Naive thymus-derived CD8-positive, alpha-beta T cell (primary cell): Measurements from ENCODE around the gene SMARCA4. TPM values are rescaled to one million over a fixed set of nuclear protein-coding genes. Genes with fewer than 3 reads are reported as not detected.

Experiments used
- ATAC-seq, 2 donors: fragments of 150-1000 bp; cut with Tn5 transposase in 1 of 2; sonication (Bioruptor Pico), chemical (Tn5 transposase) in 1 of 2; 1 replicate in 1 of 2; 2 replicates in 1 of 2; pipeline ENCODE4 v1.10.0; 2021; ENCODE audit warnings: mild to moderate bottlenecking in 2 of 2, moderate library complexity in 2 of 2
- POLR2A ChIA-PET: fragments of 350-600 bp; sonication (Branson Sonifier 250); formaldehyde crosslinking; loops from one replicate; lab custom pipeline; 2021; ENCODE audit warnings: antibody characterized with exemption; lab: Charles Lee
- DNase-seq, 10 donors: peaks; one replicate each; pipeline versions ENCODE4 v3.0.0 to v3.0.0-alpha.2; 2020 to 2022
- H3K27ac Mint-ChIP-seq, 10 donors: one replicate each; pipeline ENCODE4 v1.8.0; 2020 to 2022; ENCODE audit warnings: mild to moderate bottlenecking in 10 of 10, mixed read lengths in 10 of 10, moderate library complexity in 4 of 10, inconsistent platforms in 1 of 10
- H3K27me3 Mint-ChIP-seq, 5 donors: one replicate each; pipeline ENCODE4 v1.8.0; 2021 to 2022; ENCODE audit warnings: mixed read lengths in 5 of 5
- H3K36me3 Mint-ChIP-seq, 3 donors: one replicate each; pipeline ENCODE4 v1.8.0; 2020 to 2022; ENCODE audit warnings: mixed read lengths in 3 of 3, mild to moderate bottlenecking in 2 of 3, inconsistent platforms in 1 of 3
- H3K4me1 Mint-ChIP-seq, 4 donors: one replicate each; pipeline ENCODE4 v1.8.0; 2021 to 2022; ENCODE audit warnings: mixed read lengths in 4 of 4
- H3K4me3 Mint-ChIP-seq, 10 donors: one replicate each; pipeline ENCODE4 v1.8.0; 2020 to 2022; ENCODE audit warnings: mild to moderate bottlenecking in 10 of 10, mixed read lengths in 10 of 10, moderate library complexity in 6 of 10, inconsistent platforms in 1 of 10
- H3K9me3 Mint-ChIP-seq, 9 donors: one replicate each; pipeline ENCODE4 v1.8.0; 2020 to 2022; ENCODE audit warnings: mixed read lengths in 9 of 9, mild to moderate bottlenecking in 3 of 9, inconsistent platforms in 1 of 9, moderate library complexity in 1 of 9
- polyA plus RNA-seq, 3 donors: library from polyadenylated mRNA; unstranded; fragments of 300-500 nt; fragmentation: Illumina TruSeq; gene quantifications; one replicate each; pipeline ENCODE4 v1.2.3, GENCODE V29; 2021
- total RNA-seq, 8 experiments: library from RNA in 2 of 8; stranded (reverse) in 2 of 8; gene quantifications; one replicate each; pipeline ENCODE4 v1.2.3 and lab custom pipeline; 2021 to 2026

SMARCA4 gene
- total and polyA plus RNA-seq, 5 experiments from 2014 or later, result 6.0 to 108 (median 29.5) TPM

- Mint-ChIP-seq H3K9me3 (no peaks in the 10 kb centered on the region), H3K27ac (no peak overlapping the region), H3K36me3 (peaks cover 0 to 50% (median 2%) of the 10 kb centered on the region in 3 donors), H3K4me1 (peaks cover 0 to 5% (median 1%) of the 10 kb centered on the region in 4 donors), H3K4me3 (no peak overlapping the region), H3K27me3 (no peaks in the 10 kb centered on the region)
- ATAC-seq (no peak), DNase-seq (no peak)
- POLR2A ChIA-PET, result interaction anchor here (0.6 kb wide), 1 partner anchor 11 kb away, joined by 5 read pairs; no protein-coding TSS in a partner anchor
Measured at GRCh38 chr19:10921199-10921909, 39.5 kb upstream of the SMARCA4 start.

GRCh38 chr19:10921910-10922637 is 38.8 kb upstream of the SMARCA4 start:
- Mint-ChIP-seq H3K36me3 (peaks cover 0 to 48% (median 2%) of the 10 kb centered on the region in 3 donors), H3K9me3 (no peaks in the 10 kb centered on the region), H3K27me3 (no peaks in the 10 kb centered on the region), H3K4me3 (no peak overlapping the region), H3K27ac (no peak overlapping the region), H3K4me1 (peaks cover under 1 to 5% (median 2%) of the 10 kb centered on the region in 4 donors)
- ATAC-seq, result no peak
- POLR2A ChIA-PET, result interaction anchor here (0.6 kb wide), 1 partner anchor 10 kb away, joined by 5 read pairs; no protein-coding TSS in a partner anchor
- no peak for DNase-seq

GRCh38 chr19:10922638-10923014 is 38.2 kb upstream of the SMARCA4 start:
- POLR2A ChIA-PET, result no interaction called here
- no peak overlapping the region for H3K4me3 Mint-ChIP-seq
- no peaks in the 10 kb centered on the region for H3K9me3 Mint-ChIP-seq
- H3K27ac Mint-ChIP-seq, result no peak overlapping the region
- peaks cover 6 to 9% (median 7%) of the 10 kb centered on the region in 4 donors for H3K4me1 Mint-ChIP-seq
- ATAC-seq (no peak), DNase-seq (no peak)
- H3K36me3 Mint-ChIP-seq, result peaks cover 0 to 48% (median 2%) of the 10 kb centered on the region in 3 donors
- H3K27me3 Mint-ChIP-seq, result no peaks in the 10 kb centered on the region

- peaks cover 0 to 48% (median under 1%) of the 10 kb centered on the region in 3 donors for H3K36me3 Mint-ChIP-seq
- no peak for ATAC-seq
Measured at GRCh38 chr19:10923260-10924112, 37.3 kb upstream of the SMARCA4 start.

GRCh38 chr19:10924597-10924996 is 36.2 kb upstream of the SMARCA4 start:
- peak overlapping the region in 2 of 10 donors; percentile 22 to 56 for H3K27ac Mint-ChIP-seq
- H3K36me3 Mint-ChIP-seq, result peaks cover 0 to 39% (median 0%) of the 10 kb centered on the region in 3 donors
- no peaks in the 10 kb centered on the region for H3K27me3 Mint-ChIP-seq
- ATAC-seq (no peak), DNase-seq (no peak)
- peak overlapping the region in 1 of 10 donors; percentile 54 for H3K4me3 Mint-ChIP-seq
- H3K4me1 Mint-ChIP-seq, result peaks cover 15 to 17% (median 16%) of the 10 kb centered on the region in 4 donors
- POLR2A ChIA-PET, result no interaction called here
- no peaks in the 10 kb centered on the region for H3K9me3 Mint-ChIP-seq

More at GRCh38 chr19:10923260-10924112, 37.3 kb upstream of the SMARCA4 start:
- POLR2A ChIA-PET, result no interaction called here
- Mint-ChIP-seq H3K4me3 (peak overlapping the region in 1 of 10 donors; percentile 29), H3K27me3 (no peaks in the 10 kb centered on the region), H3K4me1 (peaks cover 11 to 14% (median 12%) of the 10 kb centered on the region in 4 donors), H3K9me3 (no peaks in the 10 kb centered on the region), H3K27ac (no peak overlapping the region)
- DNase-seq, result no peak

GRCh38 chr19:10927730-10928562 is 32.9 kb upstream of the SMARCA4 start:
- Mint-ChIP-seq H3K36me3 (peaks cover 0 to 38% (median 2%) of the 10 kb centered on the region in 3 donors), H3K4me1 (peaks cover 16 to 38% (median 28%) of the 10 kb centered on the region in 4 donors), H3K27ac (peak overlapping the region; percentile 83 to 95 (median 92)), H3K4me3 (peak overlapping the region; percentile 89 to 97 (median 92)), H3K27me3 (no peaks in the 10 kb centered on the region), H3K9me3 (no peaks in the 10 kb centered on the region)
- peak in 1 of 2 donors; percentile 7 for ATAC-seq
- POLR2A ChIA-PET, result interaction anchor here (0.8 kb wide), 1 partner anchor 61 kb away, joined by 3 read pairs; no protein-coding TSS in a partner anchor
- DNase-seq, result peak in 4 of 10 donors; percentile 10 to 22 (median 14)

- Mint-ChIP-seq H3K36me3 (peaks cover 0 to 36% (median 2%) of the 10 kb centered on the region in 3 donors), H3K4me1 (peaks cover 16 to 40% (median 28%) of the 10 kb centered on the region in 4 donors), H3K27ac (peak within 1 kb of the TSS; percentile 83 to 95 (median 92)), H3K27me3 (no peaks in the 10 kb centered on the region), H3K4me3 (peak within 1 kb of the TSS; percentile 89 to 97 (median 92)), H3K9me3 (no peaks in the 10 kb centered on the region)
- POLR2A ChIA-PET, result interaction anchor here (1.3 to 1.5 kb wide), 2 partner anchors 13 to 32 kb away, joined by 4 read pairs; partner anchors contain the start of gene SMARCA4
- peak; percentile 88 to 92 for ATAC-seq
- DNase-seq, result peak; percentile 85 to 97 (median 92)
Measured at GRCh38 chr19:10928563-10929401, 32.0 kb upstream of the SMARCA4 start, which contains the start of the genes TIMM29 and YIPF2. TSS of gene TIMM29 (plus strand) at chr19:10928811. CDS start at chr19:10928823, 12 bp downstream. TSS of gene YIPF2 (minus strand) at chr19:10928639. CDS start at chr19:10928410, 229 bp downstream.

GRCh38 chr19:10929402-10929794 is 31.4 kb upstream of the SMARCA4 start:
- H3K36me3 Mint-ChIP-seq, result peaks cover 0 to 34% (median 2%) of the 10 kb centered on the region in 3 donors

GRCh38 chr19:10935371-10936059 is 25.3 kb upstream of the SMARCA4 start:
- no peaks in the 10 kb centered on the region for H3K9me3 Mint-ChIP-seq
- DNase-seq (no peak), ATAC-seq (no peak)
- no peak overlapping the region for H3K4me3 Mint-ChIP-seq
- no peaks in the 10 kb centered on the region for H3K27me3 Mint-ChIP-seq
- H3K27ac Mint-ChIP-seq, result peak overlapping the region in 1 of 10 donors; percentile 22
- POLR2A ChIA-PET, result no interaction called here
- peaks cover 4 to 21% (median 9%) of the 10 kb centered on the region in 4 donors for H3K4me1 Mint-ChIP-seq
- peaks cover 0 to 19% (median 2%) of the 10 kb centered on the region in 3 donors for H3K36me3 Mint-ChIP-seq

More at GRCh38 chr19:10929402-10929794, 31.4 kb upstream of the SMARCA4 start:
- DNase-seq (no peak), ATAC-seq (no peak)
- Mint-ChIP-seq H3K4me1 (peaks cover 15 to 40% (median 28%) of the 10 kb centered on the region in 4 donors), H3K27me3 (no peaks in the 10 kb centered on the region), H3K27ac (peak overlapping the region in 7 of 10 donors; percentile 41 to 88 (median 74)), H3K9me3 (no peaks in the 10 kb centered on the region), H3K4me3 (peak overlapping the region; percentile 69 to 97 (median 92))
- POLR2A ChIA-PET, result interaction anchor here (0.6 to 1.5 kb wide), 5 partner anchors 12 to 450 kb away, joined by 3 to 6 read pairs (median 4); partner anchors contain the start of gene SMARCA4

- ATAC-seq (peak; percentile 77 to 81), DNase-seq (peak in 6 of 10 donors; percentile 30 to 67 (median 52))
- Mint-ChIP-seq H3K9me3 (no peaks in the 10 kb centered on the region), H3K27me3 (no peaks in the 10 kb centered on the region), H3K4me3 (peak overlapping the region in 2 of 10 donors; percentile 37 to 38), H3K36me3 (peaks cover 0 to 12% (median 0%) of the 10 kb centered on the region in 3 donors), H3K27ac (peak overlapping the region in 2 of 10 donors; percentile 35 to 43), H3K4me1 (peaks cover 0 to 13% (median 6%) of the 10 kb centered on the region in 4 donors)
- POLR2A ChIA-PET, result interaction anchor here (1.0 kb wide), 1 partner anchor 64 kb away, joined by 3 read pairs; no protein-coding TSS in a partner anchor
Measured at GRCh38 chr19:10936661-10937084, 24.2 kb upstream of the SMARCA4 start.
